GM23338 (cell line): ENCODE measurements around the gene RAPGEF4. TPM values are rescaled to one million over a fixed set of nuclear protein-coding genes. Genes with fewer than 3 reads are reported as not detected.
A peak's percentile ranks its signal among the peaks of the same experiment; 100 is the strongest.

Experiments used
- ATAC-seq: fragments of 200-7000 bp; cut with Tn5 transposase; 3 replicates; pipeline ENCODE4 v1.9.1; 2020
- DNase-seq: peaks from one replicate; pipeline ENCODE4 v3.0.0-alpha.2; 2015; ENCODE audit warnings: low spot score
- H2AFZ ChIP-seq: fragments of 200-600 bp; sonication (generic); 2 replicates; pipeline ENCODE4 v1.8.0; 2016; ENCODE audit warnings: antibody characterized with exemption, mild to moderate bottlenecking, moderate library complexity
- H3F3A ChIP-seq: fragments of 200-600 bp; sonication (generic); replicated peaks from 2 replicates; pipeline ENCODE4 v1.8.0; 2017; ENCODE audit warnings: antibody characterized with exemption, mixed run types, low read depth
- H3K27ac ChIP-seq: fragments of 200-600 bp; sonication (generic); 2 replicates; pipeline ENCODE4 v1.6.1; 2016; ENCODE audit warnings: low read depth
- H3K27me3 ChIP-seq: fragments of 200-600 bp; sonication (generic); 2 replicates; pipeline ENCODE4 v1.8.0; 2016; ENCODE audit warnings: mild to moderate bottlenecking, mixed run types, moderate library complexity; ENCODE audit not compliant: insufficient read depth
- H3K36me3 ChIP-seq: fragments of 200-600 bp; sonication (generic); 2 replicates; pipeline ENCODE4 v1.8.0; 2016; ENCODE audit warnings: mild to moderate bottlenecking; ENCODE audit not compliant: insufficient read depth
- H3K4me1 ChIP-seq: fragments of 200-600 bp; sonication (generic); 2 replicates; pipeline ENCODE4 v1.8.0; 2016; ENCODE audit warnings: mild to moderate bottlenecking, moderate library complexity; ENCODE audit not compliant: insufficient read depth
- H3K4me2 ChIP-seq: fragments of 200-600 bp; sonication (generic); 2 replicates; pipeline ENCODE4 v1.7.1; 2017; ENCODE audit warnings: mixed run types
- H3K4me3 ChIP-seq: fragments of 200-600 bp; sonication (generic); 2 replicates; pipeline ENCODE4 v1.6.1; 2016; ENCODE audit warnings: mixed run types
- H3K79me2 ChIP-seq: fragments of 200-600 bp; sonication (generic); replicated peaks from 2 replicates; pipeline ENCODE4 v1.8.0; 2017; ENCODE audit warnings: mild to moderate bottlenecking; ENCODE audit not compliant: insufficient read depth
- H3K9me2 ChIP-seq: fragments of 200-600 bp; sonication (generic); 2 replicates; pipeline ENCODE4 v1.8.0; 2017; ENCODE audit not compliant: insufficient read depth
- H4K20me1 ChIP-seq: fragments of 200-600 bp; sonication (generic); replicated peaks from 2 replicates; pipeline ENCODE4 v1.8.0; 2017; ENCODE audit warnings: mild to moderate bottlenecking; ENCODE audit not compliant: insufficient read depth
- H3K27ac Mint-ChIP-seq: 2 replicates; pipeline ENCODE4 v1.8.0; 2020; ENCODE audit warnings: inconsistent platforms, mild to moderate bottlenecking, moderate library complexity, mixed read lengths
- H3K27me3 Mint-ChIP-seq: 3 replicates; pipeline ENCODE4 v1.8.0; 2022; ENCODE audit warnings: low read depth, mild to moderate bottlenecking, moderate library complexity, mixed read lengths, inconsistent platforms; ENCODE audit not compliant: insufficient read depth, poor library complexity
- H3K36me3 Mint-ChIP-seq: 3 replicates; pipeline ENCODE4 v1.8.0; 2021; ENCODE audit warnings: low read depth, mild to moderate bottlenecking, inconsistent platforms, moderate library complexity, mixed read lengths
- H3K4me1 Mint-ChIP-seq: 3 replicates; pipeline ENCODE4 v1.8.0; 2020; ENCODE audit warnings: mild to moderate bottlenecking, inconsistent platforms, mixed read lengths
- H3K4me3 Mint-ChIP-seq: 3 replicates; pipeline ENCODE4 v1.8.0; 2021; ENCODE audit warnings: moderate library complexity, mild to moderate bottlenecking, inconsistent platforms, mixed read lengths
- H3K9me3 Mint-ChIP-seq: 3 replicates; pipeline ENCODE4 v1.8.0; 2020; ENCODE audit warnings: moderate library complexity, mild to moderate bottlenecking, inconsistent platforms, mixed read lengths
- CREB1 ChIP-seq: fragments of 250-450 bp; sonication (Bioruptor Pico); IDR thresholded peaks from 2 replicates; pipeline ENCODE4 v1.5.0; 2020; ENCODE audit warnings: low read depth, mild to moderate bottlenecking, moderate library complexity
- STAT1 ChIP-seq: IDR thresholded peaks from one replicate; pipeline ENCODE4 v1.6.1; 2016; ENCODE audit warnings: antibody characterized with exemption; ENCODE audit not compliant: unreplicated experiment
- ZNF114 ChIP-seq: fragments of 250-450 bp; sonication (Bioruptor Pico); IDR thresholded peaks from 2 replicates; pipeline ENCODE4 v1.5.0; 2020; ENCODE audit warnings: mild to moderate bottlenecking, moderate library complexity
- polyA plus RNA-seq: library from polyadenylated mRNA; unstranded; fragments of >200 nt; fragmentation: Nextera tagmentation; extraction: Ambion mirVana; gene quantifications from 2 replicates; pipeline ENCODE4 v1.2.1, GENCODE V29; 2016
- total RNA-seq: library from RNA; depleted of rRNA; stranded (reverse); fragments of >200 nt; shearing (Covaris generic); gene quantifications from 2 replicates; pipeline ENCODE4 v1.2.3, GENCODE V29; 2014
- TF ChIP-seq, protein P1 (sequence below): fragments of 250-450 bp; sonication (Bioruptor Pico); IDR thresholded peaks from 2 replicates; pipeline ENCODE4 v1.5.0; 2020; ENCODE audit warnings: mild to moderate bottlenecking, moderate library complexity
- TF ChIP-seq, protein P2 (sequence below): IDR thresholded peaks from 2 replicates; pipeline ENCODE4 v1.6.1; 2016; ENCODE audit warnings: antibody characterized with exemption
- TF ChIP-seq, protein P3 (sequence below): IDR thresholded peaks from one replicate; pipeline ENCODE4 v1.6.1; 2018; ENCODE audit warnings: antibody characterized with exemption; ENCODE audit not compliant: unreplicated experiment
- TF ChIP-seq, protein P4 (sequence below), 2 experiments: fragments of 200-600 bp in 1 of 2; sonication (generic) in 1 of 2; conservative IDR thresholded peaks; 2 replicates each; pipeline versions ENCODE4 v1.5.1 to v1.6.1; 2016 to 2017; ENCODE audit warnings: antibody characterized with exemption in 2 of 2, low read depth in 2 of 2, mild to moderate bottlenecking in 2 of 2, moderate library complexity in 1 of 2

RAPGEF4 gene
- total and polyA plus RNA-seq, 2 experiments from 2014 or later = 1.7 to 4.7 TPM

DNA sequence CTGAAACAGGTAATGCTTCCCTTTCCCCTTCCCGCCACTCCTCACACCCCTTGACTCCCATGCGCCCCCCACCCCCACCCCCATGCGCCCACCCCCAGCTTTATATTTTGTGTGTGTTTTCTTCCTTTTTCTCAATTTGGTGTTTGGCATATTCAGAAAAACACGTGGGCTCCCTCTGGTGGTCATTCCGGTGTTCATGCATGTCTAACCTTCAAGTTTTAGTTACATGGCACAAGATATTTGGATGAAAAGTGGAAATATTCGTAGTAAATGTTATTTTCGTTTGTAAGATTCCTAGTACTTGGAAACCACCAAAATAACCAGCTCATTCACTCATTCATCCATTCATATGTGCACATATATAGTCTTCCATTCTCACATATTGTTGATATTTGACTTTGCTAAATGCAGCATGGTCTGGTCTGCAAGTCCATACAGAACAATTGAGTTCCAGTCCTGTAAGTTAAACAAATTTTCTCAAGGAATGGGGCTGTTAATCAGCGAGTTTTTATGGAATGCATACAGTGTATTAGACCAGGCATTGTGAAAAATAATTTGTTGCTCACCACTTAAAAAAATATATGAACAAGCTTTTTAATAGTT lies 196.4 kb downstream of the RAPGEF4 start:
- Histone ChIP-seq H3K36me3 (no peaks in the 10 kb centered on the region), H3K9me2 (no peaks in the 10 kb centered on the region), H3K27ac (no peak overlapping the region), H4K20me1 (no peaks in the 10 kb centered on the region), H3K4me1 (peaks cover 21% of the 10 kb centered on the region), H3F3A (no peaks in the 10 kb centered on the region), H3K4me2 (no peak overlapping the region), H3K79me2 (no peaks in the 10 kb centered on the region), H2AFZ (no peak overlapping the region), H3K27me3 (no peaks in the 10 kb centered on the region), H3K4me3 (no peak overlapping the region)
- H3K4me3 Mint-ChIP-seq = no peak overlapping the region
- ATAC-seq (peak; percentile 65), DNase-seq (peak; percentile 86)
- no peaks in the 10 kb centered on the region for H3K27me3 Mint-ChIP-seq
- peaks cover 18% of the 10 kb centered on the region for H3K4me1 Mint-ChIP-seq
- H3K9me3 Mint-ChIP-seq = no peaks in the 10 kb centered on the region
- TF ChIP-seq STAT1 = no peak
- TF ChIP-seq CREB1 (CRISPR knock-in tag) = no peak
- TF ChIP-seq, protein P1, sequence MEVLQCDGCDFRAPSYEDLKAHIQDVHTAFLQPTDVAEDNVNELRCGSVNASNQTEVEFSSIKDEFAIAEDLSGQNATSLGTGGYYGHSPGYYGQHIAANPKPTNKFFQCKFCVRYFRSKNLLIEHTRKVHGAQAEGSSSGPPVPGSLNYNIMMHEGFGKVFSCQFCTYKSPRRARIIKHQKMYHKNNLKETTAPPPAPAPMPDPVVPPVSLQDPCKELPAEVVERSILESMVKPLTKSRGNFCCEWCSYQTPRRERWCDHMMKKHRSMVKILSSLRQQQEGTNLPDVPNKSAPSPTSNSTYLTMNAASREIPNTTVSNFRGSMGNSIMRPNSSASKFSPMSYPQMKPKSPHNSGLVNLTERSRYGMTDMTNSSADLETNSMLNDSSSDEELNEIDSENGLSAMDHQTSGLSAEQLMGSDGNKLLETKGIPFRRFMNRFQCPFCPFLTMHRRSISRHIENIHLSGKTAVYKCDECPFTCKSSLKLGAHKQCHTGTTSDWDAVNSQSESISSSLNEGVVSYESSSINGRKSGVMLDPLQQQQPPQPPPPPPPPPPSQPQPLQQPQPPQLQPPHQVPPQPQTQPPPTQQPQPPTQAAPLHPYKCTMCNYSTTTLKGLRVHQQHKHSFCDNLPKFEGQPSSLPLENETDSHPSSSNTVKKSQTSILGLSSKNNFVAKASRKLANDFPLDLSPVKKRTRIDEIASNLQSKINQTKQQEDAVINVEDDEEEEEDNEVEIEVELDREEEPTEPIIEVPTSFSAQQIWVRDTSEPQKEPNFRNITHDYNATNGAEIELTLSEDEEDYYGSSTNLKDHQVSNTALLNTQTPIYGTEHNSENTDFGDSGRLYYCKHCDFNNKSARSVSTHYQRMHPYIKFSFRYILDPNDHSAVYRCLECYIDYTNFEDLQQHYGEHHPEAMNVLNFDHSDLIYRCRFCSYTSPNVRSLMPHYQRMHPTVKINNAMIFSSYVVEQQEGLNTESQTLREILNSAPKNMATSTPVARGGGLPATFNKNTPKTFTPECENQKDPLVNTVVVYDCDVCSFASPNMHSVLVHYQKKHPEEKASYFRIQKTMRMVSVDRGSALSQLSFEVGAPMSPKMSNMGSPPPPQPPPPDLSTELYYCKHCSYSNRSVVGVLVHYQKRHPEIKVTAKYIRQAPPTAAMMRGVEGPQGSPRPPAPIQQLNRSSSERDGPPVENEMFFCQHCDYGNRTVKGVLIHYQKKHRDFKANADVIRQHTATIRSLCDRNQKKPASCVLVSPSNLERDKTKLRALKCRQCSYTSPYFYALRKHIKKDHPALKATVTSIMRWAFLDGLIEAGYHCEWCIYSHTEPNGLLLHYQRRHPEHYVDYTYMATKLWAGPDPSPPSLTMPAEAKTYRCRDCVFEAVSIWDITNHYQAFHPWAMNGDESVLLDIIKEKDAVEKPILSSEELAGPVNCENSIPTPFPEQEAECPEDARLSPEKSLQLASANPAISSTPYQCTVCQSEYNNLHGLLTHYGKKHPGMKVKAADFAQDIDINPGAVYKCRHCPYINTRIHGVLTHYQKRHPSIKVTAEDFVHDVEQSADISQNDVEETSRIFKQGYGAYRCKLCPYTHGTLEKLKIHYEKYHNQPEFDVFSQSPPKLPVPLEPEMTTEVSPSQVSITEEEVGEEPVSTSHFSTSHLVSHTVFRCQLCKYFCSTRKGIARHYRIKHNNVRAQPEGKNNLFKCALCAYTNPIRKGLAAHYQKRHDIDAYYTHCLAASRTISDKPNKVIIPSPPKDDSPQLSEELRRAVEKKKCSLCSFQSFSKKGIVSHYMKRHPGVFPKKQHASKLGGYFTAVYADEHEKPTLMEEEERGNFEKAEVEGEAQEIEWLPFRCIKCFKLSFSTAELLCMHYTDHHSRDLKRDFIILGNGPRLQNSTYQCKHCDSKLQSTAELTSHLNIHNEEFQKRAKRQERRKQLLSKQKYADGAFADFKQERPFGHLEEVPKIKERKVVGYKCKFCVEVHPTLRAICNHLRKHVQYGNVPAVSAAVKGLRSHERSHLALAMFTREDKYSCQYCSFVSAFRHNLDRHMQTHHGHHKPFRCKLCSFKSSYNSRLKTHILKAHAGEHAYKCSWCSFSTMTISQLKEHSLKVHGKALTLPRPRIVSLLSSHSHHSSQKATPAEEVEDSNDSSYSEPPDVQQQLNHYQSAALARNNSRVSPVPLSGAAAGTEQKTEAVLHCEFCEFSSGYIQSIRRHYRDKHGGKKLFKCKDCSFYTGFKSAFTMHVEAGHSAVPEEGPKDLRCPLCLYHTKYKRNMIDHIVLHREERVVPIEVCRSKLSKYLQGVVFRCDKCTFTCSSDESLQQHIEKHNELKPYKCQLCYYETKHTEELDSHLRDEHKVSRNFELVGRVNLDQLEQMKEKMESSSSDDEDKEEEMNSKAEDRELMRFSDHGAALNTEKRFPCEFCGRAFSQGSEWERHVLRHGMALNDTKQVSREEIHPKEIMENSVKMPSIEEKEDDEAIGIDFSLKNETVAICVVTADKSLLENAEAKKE (CRISPR knock-in tag) = no peak
- TF ChIP-seq, protein P2, sequence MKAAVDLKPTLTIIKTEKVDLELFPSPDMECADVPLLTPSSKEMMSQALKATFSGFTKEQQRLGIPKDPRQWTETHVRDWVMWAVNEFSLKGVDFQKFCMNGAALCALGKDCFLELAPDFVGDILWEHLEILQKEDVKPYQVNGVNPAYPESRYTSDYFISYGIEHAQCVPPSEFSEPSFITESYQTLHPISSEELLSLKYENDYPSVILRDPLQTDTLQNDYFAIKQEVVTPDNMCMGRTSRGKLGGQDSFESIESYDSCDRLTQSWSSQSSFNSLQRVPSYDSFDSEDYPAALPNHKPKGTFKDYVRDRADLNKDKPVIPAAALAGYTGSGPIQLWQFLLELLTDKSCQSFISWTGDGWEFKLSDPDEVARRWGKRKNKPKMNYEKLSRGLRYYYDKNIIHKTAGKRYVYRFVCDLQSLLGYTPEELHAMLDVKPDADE = no peak
- TF ChIP-seq, protein P3, sequence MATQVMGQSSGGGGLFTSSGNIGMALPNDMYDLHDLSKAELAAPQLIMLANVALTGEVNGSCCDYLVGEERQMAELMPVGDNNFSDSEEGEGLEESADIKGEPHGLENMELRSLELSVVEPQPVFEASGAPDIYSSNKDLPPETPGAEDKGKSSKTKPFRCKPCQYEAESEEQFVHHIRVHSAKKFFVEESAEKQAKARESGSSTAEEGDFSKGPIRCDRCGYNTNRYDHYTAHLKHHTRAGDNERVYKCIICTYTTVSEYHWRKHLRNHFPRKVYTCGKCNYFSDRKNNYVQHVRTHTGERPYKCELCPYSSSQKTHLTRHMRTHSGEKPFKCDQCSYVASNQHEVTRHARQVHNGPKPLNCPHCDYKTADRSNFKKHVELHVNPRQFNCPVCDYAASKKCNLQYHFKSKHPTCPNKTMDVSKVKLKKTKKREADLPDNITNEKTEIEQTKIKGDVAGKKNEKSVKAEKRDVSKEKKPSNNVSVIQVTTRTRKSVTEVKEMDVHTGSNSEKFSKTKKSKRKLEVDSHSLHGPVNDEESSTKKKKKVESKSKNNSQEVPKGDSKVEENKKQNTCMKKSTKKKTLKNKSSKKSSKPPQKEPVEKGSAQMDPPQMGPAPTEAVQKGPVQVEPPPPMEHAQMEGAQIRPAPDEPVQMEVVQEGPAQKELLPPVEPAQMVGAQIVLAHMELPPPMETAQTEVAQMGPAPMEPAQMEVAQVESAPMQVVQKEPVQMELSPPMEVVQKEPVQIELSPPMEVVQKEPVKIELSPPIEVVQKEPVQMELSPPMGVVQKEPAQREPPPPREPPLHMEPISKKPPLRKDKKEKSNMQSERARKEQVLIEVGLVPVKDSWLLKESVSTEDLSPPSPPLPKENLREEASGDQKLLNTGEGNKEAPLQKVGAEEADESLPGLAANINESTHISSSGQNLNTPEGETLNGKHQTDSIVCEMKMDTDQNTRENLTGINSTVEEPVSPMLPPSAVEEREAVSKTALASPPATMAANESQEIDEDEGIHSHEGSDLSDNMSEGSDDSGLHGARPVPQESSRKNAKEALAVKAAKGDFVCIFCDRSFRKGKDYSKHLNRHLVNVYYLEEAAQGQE = no peak
- TF ChIP-seq, protein P4, sequence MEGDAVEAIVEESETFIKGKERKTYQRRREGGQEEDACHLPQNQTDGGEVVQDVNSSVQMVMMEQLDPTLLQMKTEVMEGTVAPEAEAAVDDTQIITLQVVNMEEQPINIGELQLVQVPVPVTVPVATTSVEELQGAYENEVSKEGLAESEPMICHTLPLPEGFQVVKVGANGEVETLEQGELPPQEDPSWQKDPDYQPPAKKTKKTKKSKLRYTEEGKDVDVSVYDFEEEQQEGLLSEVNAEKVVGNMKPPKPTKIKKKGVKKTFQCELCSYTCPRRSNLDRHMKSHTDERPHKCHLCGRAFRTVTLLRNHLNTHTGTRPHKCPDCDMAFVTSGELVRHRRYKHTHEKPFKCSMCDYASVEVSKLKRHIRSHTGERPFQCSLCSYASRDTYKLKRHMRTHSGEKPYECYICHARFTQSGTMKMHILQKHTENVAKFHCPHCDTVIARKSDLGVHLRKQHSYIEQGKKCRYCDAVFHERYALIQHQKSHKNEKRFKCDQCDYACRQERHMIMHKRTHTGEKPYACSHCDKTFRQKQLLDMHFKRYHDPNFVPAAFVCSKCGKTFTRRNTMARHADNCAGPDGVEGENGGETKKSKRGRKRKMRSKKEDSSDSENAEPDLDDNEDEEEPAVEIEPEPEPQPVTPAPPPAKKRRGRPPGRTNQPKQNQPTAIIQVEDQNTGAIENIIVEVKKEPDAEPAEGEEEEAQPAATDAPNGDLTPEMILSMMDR (conservative IDR thresholded peaks at IDR 0.05; ENCODE audit: low read depth in 2 of 2) = peak; percentile 82 to 85
- TF ChIP-seq ZNF114 (CRISPR knock-in tag) = no peak
- no peaks in the 10 kb centered on the region for H3K36me3 Mint-ChIP-seq
- no peak overlapping the region for H3K27ac Mint-ChIP-seq
